NCI-H446 (cell line): ENCODE data around the gene UBA52.

Experiments used
- DNase-seq, 2 experiments: peaks; one replicate each; lab custom pipeline; 2025; lab: John Stamatoyannopoulos, UW

The UBA52 gene

DNA sequence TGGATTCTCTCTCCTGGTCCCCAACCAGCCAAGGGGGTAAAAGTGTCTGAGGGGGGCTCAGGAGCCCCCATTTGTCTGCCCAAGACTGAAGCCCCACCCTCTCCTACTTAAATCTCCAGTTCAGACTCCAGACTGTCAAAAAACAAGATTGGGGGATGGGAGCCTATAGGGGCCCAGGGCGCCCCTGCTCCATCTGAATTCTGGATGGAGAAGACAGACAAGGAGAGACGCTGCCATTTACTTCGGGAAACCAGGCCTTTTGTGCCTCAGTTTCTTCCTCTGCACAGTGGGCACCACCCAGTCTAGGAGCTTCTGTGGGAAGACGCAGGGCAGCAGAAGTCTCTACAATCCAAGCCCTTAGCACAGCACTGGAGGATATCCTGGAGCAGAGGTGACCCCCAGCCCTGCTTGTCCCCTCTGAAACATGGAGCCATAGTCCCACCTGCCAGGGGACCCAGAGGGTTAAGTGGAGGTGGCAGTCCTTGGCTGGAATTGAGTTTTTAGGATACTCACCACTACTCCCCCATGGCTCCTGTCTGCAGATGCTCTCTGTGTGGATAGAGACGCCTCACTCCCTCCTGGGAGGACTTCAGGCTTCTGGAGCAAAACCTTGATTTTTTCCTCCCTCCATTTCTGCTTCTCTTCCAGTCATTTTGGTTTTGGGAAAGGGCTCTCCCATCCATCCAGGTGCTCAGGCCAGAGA is 36.6 kb downstream of the UBA52 start:
- no peak for DNase-seq

DNA sequence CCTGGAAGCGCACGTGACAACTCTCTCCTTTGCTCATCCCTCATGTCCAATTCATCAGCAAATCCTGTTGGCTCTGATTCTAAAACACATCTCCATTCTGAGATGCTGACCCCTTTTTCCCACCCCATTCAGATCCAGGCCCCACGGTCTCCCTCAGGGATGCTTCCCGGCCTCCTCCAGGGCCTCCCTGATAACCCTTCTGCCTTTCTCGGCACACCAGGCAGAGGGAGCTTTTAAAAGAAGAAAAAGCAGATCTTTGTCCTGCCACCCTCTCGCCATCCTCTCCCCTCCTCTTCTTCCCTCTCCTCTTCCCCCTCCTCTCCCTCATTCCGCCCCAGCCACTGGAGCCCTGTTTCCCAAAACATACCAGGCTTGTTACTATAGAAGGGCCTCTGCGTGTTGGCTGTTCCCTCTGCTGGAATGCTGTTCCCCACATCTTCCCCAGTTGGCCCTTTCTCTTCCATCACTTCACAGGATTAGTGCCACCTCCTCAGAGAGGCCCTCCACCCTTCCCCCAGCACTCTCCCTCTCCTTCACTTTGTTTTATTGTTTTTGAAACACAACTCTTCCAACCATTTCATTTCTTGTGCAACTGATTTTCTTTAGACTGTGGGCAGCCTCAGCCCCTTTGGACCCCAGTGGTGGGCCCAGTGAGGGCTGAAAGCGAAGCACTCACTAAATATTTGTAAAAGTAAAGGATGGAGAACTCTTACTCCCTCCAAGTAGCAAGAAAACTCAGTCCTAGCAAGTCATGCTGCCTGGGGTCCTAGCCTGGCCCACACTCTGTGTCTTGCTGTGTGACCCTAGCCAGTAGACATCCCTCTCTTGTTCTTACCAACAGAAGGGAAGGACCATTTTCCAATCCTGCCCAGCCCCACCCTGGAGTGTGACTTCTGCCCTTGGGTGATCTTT is 37.4 kb downstream of the UBA52 start:
- no peak for DNase-seq

DNA sequence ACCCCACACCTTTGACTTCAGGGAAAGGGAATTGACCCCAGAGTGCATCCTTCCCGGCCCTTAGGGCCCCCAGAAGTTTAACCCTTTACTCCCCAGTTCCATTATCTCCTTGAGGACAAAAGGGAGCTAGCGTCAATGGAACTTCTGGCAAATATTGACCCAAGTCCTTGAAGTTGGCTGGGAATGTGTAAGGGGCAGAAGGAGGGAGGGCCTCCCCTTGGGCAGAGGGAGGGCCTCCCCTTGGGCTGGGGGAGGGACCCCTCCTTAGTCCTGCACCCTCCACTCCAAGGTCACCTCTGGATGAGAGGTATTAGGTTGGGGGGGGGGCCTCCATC is 38.0 kb downstream of the UBA52 start:
- no peak for DNase-seq

DNA sequence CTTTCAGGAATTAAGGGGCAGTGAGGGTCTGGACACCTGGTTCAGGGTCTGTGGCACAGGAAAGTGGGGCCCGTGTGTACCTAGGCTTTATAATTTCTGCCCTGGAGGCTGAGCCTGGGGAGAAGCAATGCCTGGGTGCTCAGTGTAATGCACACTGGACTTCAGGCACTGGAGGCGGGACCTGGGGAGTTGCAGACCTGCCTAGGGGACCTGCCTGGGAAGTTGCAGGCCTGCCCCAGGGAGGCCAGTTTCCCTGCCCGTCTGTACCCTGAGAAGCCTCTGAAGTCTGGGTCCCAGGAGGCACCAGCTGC is 38.5 kb downstream of the UBA52 start:
- DNase-seq, result no peak

DNA sequence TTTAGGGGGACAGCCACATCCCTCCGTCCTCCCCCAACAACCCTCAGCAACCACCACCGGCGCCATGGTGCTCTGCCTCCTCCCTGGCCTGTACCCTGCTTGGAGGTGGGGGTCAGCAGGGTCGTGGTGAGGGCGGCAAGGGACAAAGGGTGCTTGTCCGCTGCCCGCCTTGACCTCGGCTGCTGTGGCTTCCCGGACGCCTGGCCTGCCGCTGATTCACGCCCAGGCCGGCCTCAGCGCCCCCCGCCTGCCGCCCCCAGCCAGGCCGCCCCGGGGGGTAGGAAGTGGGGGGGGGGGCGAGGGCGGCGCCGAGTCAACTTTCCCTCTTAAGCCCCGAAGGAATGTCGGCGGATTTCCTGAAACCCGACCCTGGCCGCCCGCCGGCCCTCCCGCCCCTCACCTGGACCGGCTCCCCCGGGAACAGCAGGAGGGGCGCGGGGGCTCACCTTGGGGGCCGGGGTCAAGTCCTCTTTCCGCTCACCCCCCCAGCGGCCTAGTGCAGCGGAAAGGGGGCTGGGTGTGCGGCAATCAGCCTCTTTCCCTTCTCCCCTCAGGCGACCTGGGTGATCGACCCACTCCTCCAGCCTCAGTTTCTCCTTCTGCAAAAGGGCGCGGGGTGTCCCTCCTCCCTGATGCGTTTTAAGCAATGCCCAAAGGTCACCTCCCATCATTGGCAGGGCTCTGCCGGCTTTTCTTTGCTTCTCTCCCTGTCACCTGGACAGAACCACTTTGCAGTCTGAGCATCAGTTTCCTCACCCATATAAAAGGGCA is 39.1 kb downstream of the UBA52 start:
- no peak for DNase-seq

DNA sequence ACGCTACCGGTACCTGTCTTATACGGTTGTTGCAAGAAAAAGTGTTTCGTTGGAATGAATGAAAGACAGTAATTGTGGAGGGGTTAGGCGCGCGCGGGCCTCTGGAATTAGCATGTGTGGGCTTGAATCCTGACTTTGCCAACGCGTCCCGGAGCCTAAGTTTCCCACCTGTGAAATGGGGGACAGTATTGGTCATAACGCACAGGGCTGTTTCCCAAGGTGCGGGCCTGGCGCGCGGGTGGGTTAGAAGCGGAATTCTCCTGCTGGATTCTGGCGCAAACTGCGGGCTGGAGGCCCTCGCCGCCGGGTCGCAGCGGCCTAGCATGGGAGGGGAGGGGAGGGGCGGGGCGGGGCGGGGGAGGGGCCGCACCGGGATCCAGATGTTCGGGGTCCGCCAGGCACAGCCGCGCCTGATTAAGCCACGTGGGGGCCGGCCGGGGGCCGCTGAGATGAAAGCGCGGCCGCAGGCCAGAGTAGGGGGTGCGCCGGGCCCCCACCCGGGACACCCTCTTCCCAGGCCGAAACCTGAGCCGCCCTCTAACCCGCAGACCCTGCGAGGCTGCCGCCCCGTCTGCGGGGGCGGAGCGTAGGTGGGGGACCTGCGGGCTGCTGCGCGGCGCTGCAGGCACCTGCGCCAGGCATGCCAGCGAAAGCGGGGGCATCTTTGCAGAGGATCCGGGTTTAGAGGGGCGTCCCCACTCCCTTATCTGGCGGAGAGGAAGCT is 39.8 kb downstream of the UBA52 start:
- DNase-seq, result no peak

DNA sequence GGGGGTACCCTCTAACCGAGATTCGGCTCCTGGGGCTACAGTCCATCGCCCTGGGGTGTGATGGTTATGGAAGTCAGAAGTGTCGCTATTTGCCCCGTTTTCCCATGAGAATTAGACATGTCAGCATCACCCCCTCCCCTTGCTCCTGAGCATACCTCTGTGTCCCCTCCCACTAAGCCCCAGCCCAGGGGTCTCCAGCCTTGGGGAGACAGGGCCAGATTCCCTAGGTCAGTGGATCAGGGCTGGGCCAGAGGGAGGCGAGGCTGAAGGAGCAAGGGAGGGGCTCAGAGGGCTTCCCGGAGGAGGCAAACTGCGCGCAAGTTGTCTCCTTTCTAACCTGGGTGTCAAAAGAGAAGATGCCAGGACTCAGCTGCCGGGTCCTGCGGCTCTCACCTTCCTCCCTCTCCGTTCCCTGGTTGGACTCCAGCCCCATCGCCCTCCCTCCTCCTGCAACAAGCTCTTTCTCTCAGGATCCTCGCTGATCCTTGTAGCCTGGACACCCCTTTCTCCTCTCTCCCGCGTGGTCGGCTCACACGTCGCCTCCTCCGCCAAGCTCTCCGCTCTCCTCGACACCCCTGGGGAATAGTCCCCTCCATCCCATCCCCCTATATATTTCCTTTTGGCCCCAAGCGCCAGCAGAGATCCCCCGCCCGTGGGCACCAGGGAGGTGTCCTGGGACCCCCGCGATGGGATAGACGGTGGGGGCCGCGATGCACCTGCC is 40.6 kb downstream of the UBA52 start:
- DNase-seq, result no peak

DNA sequence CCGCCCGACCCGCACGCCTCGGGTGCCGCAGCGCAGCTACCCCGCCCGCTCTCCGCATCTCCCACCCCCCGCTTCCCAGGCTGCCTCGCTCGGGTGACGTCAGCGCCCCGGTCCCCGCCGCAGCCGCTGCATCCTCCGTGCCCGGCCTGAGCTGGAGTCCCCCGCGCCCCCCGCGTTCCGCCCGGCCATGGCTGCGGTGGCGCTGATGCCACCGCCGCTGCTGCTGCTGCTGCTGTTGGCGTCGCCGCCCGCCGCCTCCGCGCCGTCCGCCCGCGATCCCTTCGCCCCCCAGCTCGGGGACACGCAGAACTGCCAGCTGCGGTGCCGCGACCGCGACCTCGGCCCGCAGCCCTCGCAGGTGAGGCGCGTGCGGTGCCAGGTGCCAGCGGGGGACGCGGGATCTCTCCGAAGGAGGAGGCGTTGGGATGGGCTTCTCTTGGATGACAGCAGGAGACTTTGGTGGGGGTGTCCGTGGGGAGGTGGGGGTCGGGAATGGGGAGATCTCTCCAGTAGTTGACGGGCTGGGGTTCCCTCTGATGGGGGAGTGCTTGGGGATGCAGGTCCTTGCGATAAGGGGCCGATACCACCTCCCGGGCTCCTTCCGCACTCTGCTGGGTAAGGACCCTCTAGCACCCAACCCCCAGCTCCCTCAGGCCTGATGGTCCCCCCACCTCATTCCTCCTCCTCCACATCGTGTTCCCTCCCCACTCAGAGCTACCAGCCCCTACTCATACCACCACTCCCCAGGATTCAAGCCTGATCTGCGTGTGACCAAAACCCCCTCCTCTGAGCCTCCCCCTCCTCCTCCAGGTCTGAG is 41.3 kb downstream of the UBA52 start, which contains the start of gene TMEM59L:
Gene TMEM59L (plus strand): TSS at position 99 of the 817 bp plus-strand sequence. CDS start 89 bp downstream, at position 188.
- DNase-seq, result peak in 1 of 2 experiments; percentile 54

DNA sequence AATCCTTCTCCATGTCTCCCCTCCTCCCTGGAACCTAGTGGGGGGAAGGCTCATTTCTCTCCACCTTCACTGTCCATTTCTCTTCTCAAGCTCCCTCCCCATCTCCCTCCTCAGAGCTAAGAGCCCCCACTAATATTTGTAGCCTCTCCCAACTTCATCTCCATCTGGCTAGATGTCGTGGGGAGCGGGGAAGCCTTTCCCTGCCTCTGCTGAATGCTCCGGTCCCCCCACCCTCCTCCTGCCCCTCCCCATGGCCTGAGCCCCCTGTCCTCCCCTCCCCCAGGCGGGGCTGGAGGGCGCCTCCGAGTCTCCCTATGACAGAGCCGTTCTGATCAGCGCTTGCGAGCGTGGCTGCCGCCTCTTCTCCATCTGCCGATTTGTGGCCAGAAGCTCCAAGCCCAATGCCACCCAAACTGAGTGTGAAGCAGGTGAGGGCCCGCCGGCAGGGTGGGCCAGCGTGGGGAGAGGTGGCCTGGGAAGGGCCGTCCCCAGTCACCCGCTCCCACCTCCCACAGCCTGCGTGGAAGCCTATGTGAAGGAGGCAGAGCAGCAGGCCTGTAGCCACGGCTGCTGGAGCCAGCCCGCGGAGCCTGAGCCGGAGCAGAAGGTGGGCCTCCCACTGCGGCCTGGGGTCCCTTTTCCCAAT is 42.1 kb downstream of the UBA52 start:
- no peak for DNase-seq

DNA sequence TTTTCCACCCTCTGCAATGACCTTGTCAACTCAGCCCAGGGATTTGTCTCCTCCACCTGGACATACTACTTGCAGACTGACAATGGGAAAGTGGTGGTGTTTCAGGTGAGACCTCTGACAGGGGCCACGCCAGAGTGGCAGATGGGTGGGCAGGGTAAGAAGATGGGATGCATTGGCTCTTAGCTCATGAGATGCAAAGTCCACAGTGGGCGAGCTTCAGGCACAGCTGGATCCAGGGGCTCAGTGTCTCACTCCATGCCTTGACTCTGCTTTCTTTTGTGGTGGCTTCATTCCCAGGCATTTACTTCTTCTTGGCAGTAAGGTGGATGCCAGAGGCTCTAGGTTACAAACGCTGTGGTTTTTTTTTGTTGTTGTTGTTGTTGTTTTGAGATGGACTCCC is 44.4 kb downstream of the UBA52 start:
- no peak for DNase-seq

DNA sequence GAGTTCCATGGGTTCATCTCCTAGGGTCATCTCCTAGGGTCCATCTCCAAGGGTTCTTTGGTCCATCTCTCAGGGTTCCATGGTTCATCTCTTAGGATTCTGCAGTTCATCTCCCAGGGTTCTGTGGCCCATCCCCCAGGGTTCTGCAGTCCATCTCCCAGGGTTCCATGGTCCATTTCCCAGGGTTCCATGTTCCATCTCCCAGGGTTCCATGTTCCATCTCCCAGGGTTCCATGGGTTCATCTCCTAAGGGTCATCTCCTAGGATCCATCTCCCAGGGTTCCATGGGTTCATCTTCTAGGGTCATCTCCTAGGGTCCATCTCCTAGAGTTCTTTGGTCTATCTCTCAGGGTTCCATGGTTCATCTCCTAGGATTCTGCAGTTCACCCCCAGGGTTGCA is 45.9 kb downstream of the UBA52 start:
- DNase-seq, result no peak

DNA sequence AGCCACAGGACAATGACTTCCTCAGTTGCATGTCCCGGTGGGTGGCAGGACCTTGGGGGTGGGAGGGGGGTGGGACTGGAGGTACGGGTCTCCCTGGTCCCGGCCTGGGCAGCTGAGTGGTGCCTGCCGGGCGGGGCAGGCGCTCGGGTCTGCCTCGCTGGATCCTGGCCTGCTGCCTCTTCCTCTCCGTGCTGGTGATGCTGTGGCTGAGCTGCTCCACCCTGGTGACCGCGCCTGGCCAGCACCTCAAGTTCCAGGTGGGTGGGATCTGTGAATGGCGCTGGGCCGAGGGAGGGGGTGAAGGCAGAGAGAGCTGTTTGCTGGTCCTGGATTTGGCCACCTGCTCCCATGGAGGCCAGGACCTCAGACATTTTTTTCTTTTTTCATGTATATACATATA is 46.6 kb downstream of the UBA52 start:
- DNase-seq, result no peak

DNA sequence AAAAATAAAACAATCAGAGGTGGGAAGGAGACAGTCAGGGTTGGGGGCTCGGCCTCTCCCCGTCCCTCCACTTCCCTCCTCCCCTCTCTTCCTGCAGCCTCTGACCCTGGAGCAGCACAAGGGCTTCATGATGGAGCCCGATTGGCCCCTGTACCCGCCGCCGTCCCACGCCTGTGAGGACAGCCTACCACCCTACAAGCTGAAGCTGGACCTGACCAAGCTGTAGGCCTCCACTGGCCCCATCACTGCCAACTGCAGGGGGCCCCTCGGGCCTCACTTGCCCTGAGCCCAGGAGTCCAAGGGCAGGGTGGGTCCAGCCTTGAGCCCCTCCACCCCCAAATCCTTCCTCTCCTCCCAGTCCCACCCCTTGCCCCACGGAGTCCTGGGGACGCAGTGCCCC is 48.7 kb downstream of the UBA52 start:
- DNase-seq, result no peak

DNA sequence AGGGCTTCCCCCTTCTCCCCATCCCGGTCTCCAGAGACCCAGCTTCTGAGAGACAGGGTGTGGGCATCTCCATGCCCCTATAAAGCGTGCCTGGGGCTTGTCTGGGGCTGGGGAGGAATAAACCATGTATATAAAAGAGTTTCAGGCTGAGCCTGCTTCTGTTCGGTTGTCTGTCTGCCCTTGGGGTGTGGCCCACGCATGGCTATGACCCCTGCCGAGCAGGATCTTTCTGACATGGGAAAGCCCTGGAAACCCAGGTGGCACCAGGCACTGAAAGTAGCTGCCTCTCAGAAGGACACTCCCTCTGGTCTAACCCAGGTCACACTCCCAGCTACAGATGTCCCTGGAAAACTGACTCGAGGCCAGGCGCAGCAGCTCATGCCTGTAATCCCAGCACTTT is 49.2 kb downstream of the UBA52 start:
- no peak for DNase-seq

DNA sequence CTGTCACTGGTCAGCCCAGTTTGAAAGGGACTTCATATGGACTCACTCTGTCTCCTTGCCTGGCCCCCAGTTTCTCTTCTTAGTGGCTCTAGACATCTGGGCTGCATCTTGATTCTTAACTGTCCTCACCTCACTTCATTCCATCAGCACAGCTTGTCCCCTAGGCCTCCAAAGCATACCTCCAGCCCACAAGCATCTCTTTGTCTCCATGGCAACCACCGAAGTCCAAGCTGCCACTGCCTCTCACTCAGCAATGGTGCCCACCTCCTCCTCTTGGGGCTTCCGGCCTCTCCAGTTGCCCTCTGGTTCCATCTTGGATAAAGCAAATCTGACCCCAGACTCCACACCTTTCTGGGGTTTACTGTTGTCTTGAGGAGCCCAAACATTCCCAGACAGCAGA is 55.2 kb downstream of the UBA52 start:
- DNase-seq, result no peak
